Measurements from ENCODE around the gene WDR64. TPM values are rescaled to one million over a fixed set of nuclear protein-coding genes. Genes with fewer than 3 reads are reported as not detected.

The WDR64 gene
- total RNA-seq, 6 experiments from 2014 or later, result 0.17 to 0.27 TPM; not detected in 4

DNA sequence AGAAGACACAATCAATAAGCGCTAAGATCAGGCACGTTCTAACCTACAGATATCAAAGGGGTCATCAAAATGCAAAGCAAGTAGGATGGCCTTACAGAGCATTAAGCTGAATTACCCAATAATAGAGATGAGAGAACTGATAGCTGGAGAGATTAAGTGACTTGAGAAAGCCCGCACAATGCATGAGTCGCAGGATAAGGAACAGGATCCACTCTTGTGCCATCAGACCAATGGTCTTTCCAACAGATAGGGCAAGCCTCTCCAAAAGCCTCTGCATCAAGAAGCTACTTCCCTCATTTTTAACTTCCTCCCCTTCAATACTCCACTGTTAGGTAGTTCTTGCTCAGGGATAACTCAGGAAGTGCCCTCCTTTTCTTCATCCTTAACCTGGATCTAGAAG is 14.5 kb upstream of the WDR64 start:
- no peak for ATAC-seq
- intact Hi-C loops (cut with DNase I), result loop anchor here in 1 of 2 donors (10.0 kb wide), 1 partner anchor 197 kb away; no protein-coding TSS in a partner anchor

DNA sequence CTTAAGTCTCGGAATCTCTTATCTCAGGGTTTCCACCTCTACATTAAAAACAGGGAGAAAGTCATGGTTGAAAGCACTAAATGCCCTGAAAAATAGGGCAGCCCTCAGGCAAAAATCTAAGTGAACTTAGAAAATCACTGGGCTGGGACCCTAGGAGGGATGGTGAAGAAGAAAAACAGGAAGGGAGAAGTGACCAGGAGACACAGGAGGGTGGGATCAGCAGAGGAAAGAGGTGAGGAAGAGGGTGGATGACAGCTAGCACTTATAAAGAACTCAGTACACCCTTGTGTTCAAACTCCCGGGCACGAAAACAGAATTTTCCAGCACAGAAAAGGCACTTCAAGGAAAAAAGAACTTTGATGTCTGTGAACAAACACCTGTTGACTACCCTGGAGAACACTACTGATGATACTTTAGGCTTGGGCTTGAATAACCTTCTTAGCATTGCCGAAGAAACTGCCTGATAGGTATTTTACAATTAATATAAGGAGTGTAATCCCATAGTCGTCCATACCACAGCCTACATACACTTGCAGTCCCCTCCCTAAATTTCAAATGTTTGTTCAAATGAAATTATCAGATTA is 13.9 kb upstream of the WDR64 start:
- DNase-seq, result no peak
- peak overlapping the region in 2 of 3 donors; percentile 80 to 85 for H3K4me3 ChIP-seq
- ATAC-seq, result no peak
- 69% methylated on average over 3 of the region's 5 CpGs for WGBS (ENCODE audit: insufficient coverage, low coverage, low lambda C conversion rate, missing lambda C conversion rate)
- no peaks in the 10 kb centered on the region for H3K9me3 ChIP-seq
- H3K4me1 ChIP-seq, result peaks cover 0 to 26% (median 5%) of the 10 kb centered on the region in 4 donors
- TF ChIP-seq POLR2A (IDR thresholded peaks at IDR 0.05), result no peak
- TF ChIP-seq, protein P1, sequence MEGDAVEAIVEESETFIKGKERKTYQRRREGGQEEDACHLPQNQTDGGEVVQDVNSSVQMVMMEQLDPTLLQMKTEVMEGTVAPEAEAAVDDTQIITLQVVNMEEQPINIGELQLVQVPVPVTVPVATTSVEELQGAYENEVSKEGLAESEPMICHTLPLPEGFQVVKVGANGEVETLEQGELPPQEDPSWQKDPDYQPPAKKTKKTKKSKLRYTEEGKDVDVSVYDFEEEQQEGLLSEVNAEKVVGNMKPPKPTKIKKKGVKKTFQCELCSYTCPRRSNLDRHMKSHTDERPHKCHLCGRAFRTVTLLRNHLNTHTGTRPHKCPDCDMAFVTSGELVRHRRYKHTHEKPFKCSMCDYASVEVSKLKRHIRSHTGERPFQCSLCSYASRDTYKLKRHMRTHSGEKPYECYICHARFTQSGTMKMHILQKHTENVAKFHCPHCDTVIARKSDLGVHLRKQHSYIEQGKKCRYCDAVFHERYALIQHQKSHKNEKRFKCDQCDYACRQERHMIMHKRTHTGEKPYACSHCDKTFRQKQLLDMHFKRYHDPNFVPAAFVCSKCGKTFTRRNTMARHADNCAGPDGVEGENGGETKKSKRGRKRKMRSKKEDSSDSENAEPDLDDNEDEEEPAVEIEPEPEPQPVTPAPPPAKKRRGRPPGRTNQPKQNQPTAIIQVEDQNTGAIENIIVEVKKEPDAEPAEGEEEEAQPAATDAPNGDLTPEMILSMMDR (IDR thresholded peaks at IDR 0.05), result no peak
- peaks cover 0 to 8% (median under 1%) of the 10 kb centered on the region in 4 donors for H3K36me3 ChIP-seq
- intact Hi-C loops (cut with DNase I), result loop anchor here in 1 of 2 donors (10.0 kb wide), 1 partner anchor 197 kb away; no protein-coding TSS in a partner anchor
- H3K27ac ChIP-seq, result no peak overlapping the region
- no peaks in the 10 kb centered on the region for H3K27me3 ChIP-seq

More for the DNA sequence above, 14.5 kb upstream of the WDR64 start:
- Histone ChIP-seq H3K9me3 (no peaks in the 10 kb centered on the region), H3K4me1 (peaks cover 0 to 26% (median 5%) of the 10 kb centered on the region in 4 donors), H3K36me3 (peaks cover 0 to 8% (median under 1%) of the 10 kb centered on the region in 4 donors), H3K4me3 (no peak overlapping the region), H3K27ac (no peak overlapping the region), H3K27me3 (no peaks in the 10 kb centered on the region)
- no peak for DNase-seq
- TF ChIP-seq, protein P1 (IDR thresholded peaks at IDR 0.05), result no peak
- no peak for TF ChIP-seq POLR2A (IDR thresholded peaks at IDR 0.05)
- 53% methylated on average over 2 of the region's 4 CpGs for whole genome bisulfite sequencing (ENCODE audit: insufficient coverage, low coverage, low lambda C conversion rate, missing lambda C conversion rate)

- DNase-seq, result no peak
- peak overlapping the region; percentile 69 to 91 (median 88) for H3K27ac ChIP-seq
- H3K9me3 ChIP-seq, result no peaks in the 10 kb centered on the region
- no peaks in the 10 kb centered on the region for H3K27me3 ChIP-seq
- intact Hi-C loops (cut with DNase I), result loop anchor here in 1 of 2 donors (10.0 kb wide), 1 partner anchor 196 kb away; no protein-coding TSS in a partner anchor
- peak overlapping the region; percentile 75 to 85 (median 80) for H3K4me3 ChIP-seq
- H3K36me3 ChIP-seq, result peaks cover 0 to 8% (median under 1%) of the 10 kb centered on the region in 4 donors
- WGBS (ENCODE audit: insufficient coverage, low coverage, low lambda C conversion rate, missing lambda C conversion rate), result 13% methylated on average over 11 of the region's 11 CpGs
- no peak for TF ChIP-seq POLR2A (IDR thresholded peaks at IDR 0.05)
- TF ChIP-seq, protein P1 (IDR thresholded peaks at IDR 0.05), result no peak
- peaks cover 0 to 26% (median 4%) of the 10 kb centered on the region in 4 donors for H3K4me1 ChIP-seq
- no peak for ATAC-seq
Measured at GRCh38 chr1:241638909-241639622, 13.0 kb upstream of the WDR64 start.

- Histone ChIP-seq H3K4me1 (peaks cover 0 to 26% (median 4%) of the 10 kb centered on the region in 4 donors), H3K27ac (peak overlapping the region; percentile 69 to 91 (median 88)), H3K9me3 (no peaks in the 10 kb centered on the region), H3K4me3 (peak overlapping the region; percentile 75 to 85 (median 80)), H3K36me3 (peaks cover 0 to 8% (median under 1%) of the 10 kb centered on the region in 4 donors), H3K27me3 (no peaks in the 10 kb centered on the region)
- intact Hi-C loops (cut with DNase I), result loop anchor here in 1 of 2 donors (10.0 kb wide), 1 partner anchor 195 kb away; no protein-coding TSS in a partner anchor
- DNase-seq, result peak; percentile 49 to 69 (median 60)
- TF ChIP-seq, protein P1 (IDR thresholded peaks at IDR 0.05), result no peak
- no peak for TF ChIP-seq POLR2A (IDR thresholded peaks at IDR 0.05)
- ATAC-seq, result peak; percentile 9 to 39 (median 22)
- 0% methylated on average over 16 of the region's 42 CpGs for WGBS (ENCODE audit: insufficient coverage, low coverage, low lambda C conversion rate, missing lambda C conversion rate)
Measured at GRCh38 chr1:241639623-241640148, 12.4 kb upstream of the WDR64 start.
